Endometrial microvascular endothelial cells (primary cell): ENCODE measurements around the gene SCGB1C1. TPM values are rescaled to one million over a fixed set of nuclear protein-coding genes. Genes with fewer than 3 reads are reported as not detected.
"Not testable (repeated sequence)": the region's sequence is repeated elsewhere in the genome, so short reads cannot be mapped to it uniquely, and the experiment has no call there.

ENCODE experiments used
- in situ Hi-C: cut with HindIII; loops from 2 replicates; pipeline ENCODE4 v1.10.0; 2017; ENCODE audit warnings: low sequenced_read_pairs, low pct_unique_long_range_greater_than_20kb; ENCODE audit errors: inconsistent ontology term
- total RNA-seq: library from RNA; depleted of rRNA; stranded (reverse); fragments of >200 nt; gene quantifications from one replicate; pipeline ENCODE4 v1.2.3, GENCODE V29; 2015; ENCODE audit errors: inconsistent ontology term

Gene SCGB1C1
- total RNA-seq, 1 donor from 2014 or later, result not detected

GRCh38 chr11:235997-236773 lies 43.3 kb downstream of the SCGB1C1 start, which contains the start of gene SIRT3:
SIRT3 (minus strand) TSS chr11:236342; CDS start chr11:236328, 14 bp downstream.
- in situ Hi-C loops, result no loop called here

GRCh38 chr11:236774-237767 lies 44.2 kb downstream of the SCGB1C1 start, which contains the start of gene PSMD13:
PSMD13 (plus strand) TSS chr11:236976; CDS start chr11:237050, 74 bp downstream.
- in situ Hi-C loops, result no loop called here

- in situ Hi-C loops, result not testable (repeated sequence)
Observed at GRCh38 chr11:238346-238745, 45.5 kb downstream of the SCGB1C1 start.

GRCh38 chr11:240315-240714 lies 47.4 kb downstream of the SCGB1C1 start:
- in situ Hi-C loops, result no loop called here

GRCh38 chr11:241634-242033 lies 48.8 kb downstream of the SCGB1C1 start:
- in situ Hi-C loops, result no loop called here

Other genes starting within 250 kb of the SCGB1C1 start
- gene BET1L, start 14.3 kb downstream of the SCGB1C1 start, total RNA-seq, result 26.9 TPM
- 156 TPM for gene RIC8A, start 14.6 kb downstream of the SCGB1C1 start, total RNA-seq
- 14.0 TPM for gene SIRT3, start 43.3 kb downstream of the SCGB1C1 start, total RNA-seq
- 204 TPM for gene PSMD13, start 43.9 kb downstream of the SCGB1C1 start, total RNA-seq
- not detected for gene NLRP6, start 85.3 kb downstream of the SCGB1C1 start, total RNA-seq
- gene PGGHG, start 96.0 kb downstream of the SCGB1C1 start, total RNA-seq, result 9.7 TPM
- not detected for gene IFITM5, start 106.4 kb downstream of the SCGB1C1 start, total RNA-seq
- 233 TPM for gene IFITM2, start 114.7 kb downstream of the SCGB1C1 start, total RNA-seq
- gene IFITM1, start 121.0 kb downstream of the SCGB1C1 start, total RNA-seq, result 26.2 TPM
- gene IFITM3, start 127.8 kb downstream of the SCGB1C1 start, total RNA-seq, result 231 TPM
- 0.09 TPM for gene B4GALNT4, start 176.4 kb downstream of the SCGB1C1 start, total RNA-seq
- gene PKP3, start 201.1 kb downstream of the SCGB1C1 start, total RNA-seq, result not detected
- gene SIGIRR, start 221.9 kb downstream of the SCGB1C1 start, total RNA-seq, result 71.1 TPM
- 0.09 TPM for gene ANO9, start 248.9 kb downstream of the SCGB1C1 start, total RNA-seq